Endothelial cell (in vitro differentiated cells): ENCODE data around the gene MMD2. TPM values are rescaled to one million over a fixed set of nuclear protein-coding genes. Genes with fewer than 3 reads are reported as not detected.

Source experiments
- DNase-seq: peaks from one replicate; pipeline ENCODE4 v3.0.0; 2021; ENCODE audit warnings: low spot score
- H3K27ac Mint-ChIP-seq: one replicate; pipeline ENCODE4 v1.8.0; 2021; ENCODE audit warnings: mixed read lengths, inconsistent platforms; ENCODE audit not compliant: unreplicated experiment
- H3K27me3 Mint-ChIP-seq: one replicate; pipeline ENCODE4 v1.8.0; 2021; ENCODE audit warnings: mild to moderate bottlenecking, moderate library complexity, mixed read lengths, inconsistent platforms; ENCODE audit not compliant: unreplicated experiment
- H3K36me3 Mint-ChIP-seq: one replicate; pipeline ENCODE4 v1.8.0; 2021; ENCODE audit warnings: mild to moderate bottlenecking, low read depth, mixed read lengths, inconsistent platforms; ENCODE audit not compliant: unreplicated experiment
- H3K4me1 Mint-ChIP-seq: one replicate; pipeline ENCODE4 v1.8.0; 2021; ENCODE audit warnings: mild to moderate bottlenecking, mixed read lengths, inconsistent platforms; ENCODE audit not compliant: unreplicated experiment
- H3K4me3 Mint-ChIP-seq: one replicate; pipeline ENCODE4 v1.8.0; 2021; ENCODE audit warnings: mild to moderate bottlenecking, mixed read lengths, inconsistent platforms; ENCODE audit not compliant: unreplicated experiment
- H3K9me3 Mint-ChIP-seq: one replicate; pipeline ENCODE4 v1.8.0; 2021; ENCODE audit warnings: mixed read lengths, inconsistent platforms; ENCODE audit not compliant: unreplicated experiment
- CTCF ChIP-seq: fragments of 200-600 bp; sonication (generic); IDR thresholded peaks from one replicate; pipeline ENCODE4 v1.5.0; 2021; ENCODE audit warnings: antibody characterized with exemption; ENCODE audit not compliant: unreplicated experiment
- total RNA-seq: library from RNA; stranded (reverse); fragmentation: NEBNext Ultra II Directional; extraction: Animal tissue kit (Norgen Biotek cat#: 25700); gene quantifications from one replicate; pipeline ENCODE4 v1.2.1, GENCODE V29; 2021; ENCODE audit not compliant: unreplicated experiment

Gene MMD2
- total RNA-seq, 1 donor from 2014 or later = not detected

GRCh38 chr7:4876586-4876985 is 82.4 kb downstream of the MMD2 start:
- DNase-seq = no peak
- Mint-ChIP-seq H3K4me3 (no peak overlapping the region), H3K36me3 (no peaks in the 10 kb centered on the region), H3K9me3 (no peaks in the 10 kb centered on the region), H3K27ac (no peak overlapping the region), H3K27me3 (peaks cover 8% of the 10 kb centered on the region), H3K4me1 (no peaks in the 10 kb centered on the region)
- no peak for TF ChIP-seq CTCF

- DNase-seq = no peak
- peaks cover 6% of the 10 kb centered on the region for H3K27me3 Mint-ChIP-seq
- TF ChIP-seq CTCF = no peak
- H3K9me3 Mint-ChIP-seq = no peaks in the 10 kb centered on the region
- H3K27ac Mint-ChIP-seq = no peak overlapping the region
- H3K4me3 Mint-ChIP-seq = no peak overlapping the region
- H3K36me3 Mint-ChIP-seq = no peaks in the 10 kb centered on the region
- peaks cover 4% of the 10 kb centered on the region for H3K4me1 Mint-ChIP-seq
Observed at GRCh38 chr7:4875391-4875790, 83.6 kb downstream of the MMD2 start.

GRCh38 chr7:4873071-4873944 is 85.7 kb downstream of the MMD2 start:
- H3K9me3 Mint-ChIP-seq = no peaks in the 10 kb centered on the region
- H3K27ac Mint-ChIP-seq = no peak overlapping the region
- no peak for DNase-seq
- no peak overlapping the region for H3K4me3 Mint-ChIP-seq
- peaks cover 4% of the 10 kb centered on the region for H3K4me1 Mint-ChIP-seq
- H3K27me3 Mint-ChIP-seq = peaks cover 4% of the 10 kb centered on the region
- no peaks in the 10 kb centered on the region for H3K36me3 Mint-ChIP-seq
- no peak for TF ChIP-seq CTCF

- H3K27ac Mint-ChIP-seq = no peak overlapping the region
- no peaks in the 10 kb centered on the region for H3K36me3 Mint-ChIP-seq
- peaks cover 4% of the 10 kb centered on the region for H3K27me3 Mint-ChIP-seq
- DNase-seq = no peak
- TF ChIP-seq CTCF = no peak
- no peaks in the 10 kb centered on the region for H3K9me3 Mint-ChIP-seq
- H3K4me3 Mint-ChIP-seq = no peak overlapping the region
- H3K4me1 Mint-ChIP-seq = peaks cover 4% of the 10 kb centered on the region
Observed at GRCh38 chr7:4871930-4872675, 86.9 kb downstream of the MMD2 start.
